HepG2 (cell line): ENCODE data around the gene KCND2. TPM values are rescaled to one million over a fixed set of nuclear protein-coding genes. Genes with fewer than 3 reads are reported as not detected.

Experiments
- ATAC-seq: fragments of 200-7000 bp; cut with Tn5 transposase; 3 replicates; pipeline ENCODE4 v1.9.1; 2020; ENCODE audit warnings: mild to moderate bottlenecking, moderate library complexity
- BruUV-seq: library from RNA; stranded (reverse); fragments of 400-500 nt; replicated peaks from 2 replicates; lab custom pipeline; 2021; lab: Mats Ljungman, UMichigan
- CTCF ChIA-PET: fragments of 300-600 bp; formaldehyde crosslinking; extraction: SDS; loops from one replicate; lab custom pipeline; 2021; ENCODE audit warnings: low total read pairs, inconsistent platforms, low intra/inter-chr PET ratio; lab: Yijun Ruan, JAX
- POLR2A ChIA-PET: fragments of 350-600 bp; sonication (Branson Sonifier 250); formaldehyde crosslinking; loops from one replicate; lab custom pipeline; 2020; ENCODE audit warnings: antibody characterized with exemption, inconsistent platforms; lab: Yijun Ruan, JAX
- DNase-seq: peaks from one replicate; pipeline ENCODE4 v3.0.0-alpha.2; 2015; ENCODE audit warnings: low spot score
- FAIRE-seq: peaks from 3 replicates; lab custom pipeline; 2011; peaks lifted over from hg19 to GRCh38; lab: Jason Lieb, UNC
- H2AFZ ChIP-seq: one replicate; pipeline ENCODE4 v1.6.1; 2011; ENCODE audit warnings: low read length, inconsistent platforms
- H3K27ac ChIP-seq: fragments of 300-600 bp; 3 replicates; pipeline ENCODE4 v1.8.0; 2011; ENCODE audit warnings: mixed run types, mild to moderate bottlenecking, mixed read lengths, low read length, inconsistent platforms; ENCODE audit not compliant: insufficient read depth; ENCODE audit errors: extremely low read length
- H3K27me3 ChIP-seq, 2 experiments: fragments of 200-600 bp in 1 of 2; 2 replicates in 1 of 2; 3 replicates in 1 of 2; pipeline versions ENCODE4 v1.6.0 to v1.8.0; 2011; ENCODE audit warnings: low read length in 2 of 2, mild to moderate bottlenecking in 2 of 2, moderate library complexity in 2 of 2, inconsistent platforms in 1 of 2; ENCODE audit not compliant: insufficient read depth in 2 of 2, control insufficient read depth in 1 of 2
- H3K36me3 ChIP-seq, 2 experiments: fragments of 200-600 bp in 1 of 2; replicated peaks in 1 of 2; 2 replicates in 1 of 2; 3 replicates in 1 of 2; pipeline versions ENCODE4 v1.5.1 to v1.8.0; 2011; ENCODE audit warnings: low read length in 2 of 2, inconsistent platforms in 1 of 2; ENCODE audit not compliant: insufficient read depth in 2 of 2, control insufficient read depth in 1 of 2
- H3K4me1 ChIP-seq: 2 replicates; pipeline ENCODE4 v1.5.1; 2012; ENCODE audit warnings: low read length, inconsistent platforms; ENCODE audit not compliant: insufficient read depth
- H3K4me2 ChIP-seq: 2 replicates; pipeline ENCODE4 v1.6.0; 2011; ENCODE audit warnings: low read depth, low read length, inconsistent platforms
- H3K4me3 ChIP-seq, 3 experiments: fragments of 200-600 bp in 1 of 3; sonication (generic), shearing (Covaris generic) in 1 of 3; replicated peaks in 1 of 3; 2 replicates each; pipeline ENCODE4 v1.5.1; 2011 to 2016; ENCODE audit warnings: low read length in 3 of 3, inconsistent platforms in 2 of 3, low read depth in 2 of 3, mild to moderate bottlenecking in 2 of 3, control low read depth in 1 of 3, mixed read lengths in 1 of 3; ENCODE audit not compliant: insufficient read depth in 1 of 3
- H3K79me2 ChIP-seq: one replicate; pipeline ENCODE4 v1.6.1; 2011; ENCODE audit warnings: low read length, inconsistent platforms; ENCODE audit not compliant: insufficient read depth
- H3K9ac ChIP-seq: 2 replicates; pipeline ENCODE4 v1.6.0; 2011; ENCODE audit warnings: mild to moderate bottlenecking, low read depth, low read length, inconsistent platforms; ENCODE audit not compliant: insufficient read depth
- H3K9me3 ChIP-seq: 2 replicates; pipeline ENCODE4 v1.5.1; 2012; ENCODE audit warnings: mild to moderate bottlenecking, low read length
- H4K20me1 ChIP-seq: 2 replicates; pipeline ENCODE4 v1.6.0; 2011; ENCODE audit warnings: inconsistent platforms, mild to moderate bottlenecking, low read length, moderate library complexity; ENCODE audit not compliant: insufficient read depth
- CBX1 ChIP-seq: IDR thresholded peaks from one replicate; pipeline ENCODE4 v1.6.1; 2016; ENCODE audit warnings: antibody characterized with exemption, low read depth
- RXRA ChIP-seq: sonication (generic); formaldehyde crosslinking; IDR thresholded peaks from 2 replicates; pipeline ENCODE4 v1.5.1; 2020; ENCODE audit warnings: missing genetic modification reagents
- SPEN ChIP-seq: sonication (generic); formaldehyde crosslinking; IDR thresholded peaks from 2 replicates; pipeline ENCODE4 v1.5.1; 2020; ENCODE audit warnings: low read depth, mild to moderate bottlenecking, missing genetic modification reagents
- TBL1XR1 ChIP-seq: fragments of 150-350 bp; IDR thresholded peaks from 2 replicates; pipeline ENCODE4 v1.6.1; 2014; ENCODE audit warnings: borderline replicate concordance, low read length; ENCODE audit not compliant: partially characterized antibody
- ZNF343 ChIP-seq: sonication (generic); formaldehyde crosslinking; IDR thresholded peaks from 2 replicates; pipeline ENCODE4 v1.4.0; 2020; ENCODE audit warnings: mild to moderate bottlenecking, missing genetic modification reagents
- ZZZ3 ChIP-seq: sonication (generic); formaldehyde crosslinking; IDR thresholded peaks from 2 replicates; pipeline ENCODE4 v1.4.0; 2020; ENCODE audit warnings: missing genetic modification reagents, mild to moderate bottlenecking, borderline replicate concordance
- WGBS: methylation state at CpG from one replicate; pipeline ENCODE4 v1.1.6; 2017; ENCODE audit warnings: low lambda C conversion rate; 5-methylcytosine and 5-hydroxymethylcytosine counted together
- in situ Hi-C: cut with HindIII; loops from 2 replicates; pipeline ENCODE4 v1.10.0; 2017; ENCODE audit warnings: low pct_unique_long_range_greater_than_20kb; ENCODE audit not compliant: extremely low pct_ligation_motif_present
- intact Hi-C: fragments of 100-400 bp; cut with micrococcal nuclease; formaldehyde crosslinking; loops from one replicate; pipeline ENCODE4 v1.10.0; 2022; ENCODE audit not compliant: unreplicated experiment
- polyA plus RNA-seq, 8 experiments: library from polyadenylated mRNA; depleted of rRNA in 3 of 8; stranded (reverse) in 7 of 8; unstranded in 1 of 8; fragments of >200 nt; fragmentation: Illumina TruSeq in 4 of 8; extraction: Trizol in 4 of 8; gene quantifications; 2 replicates each; pipeline versions ENCODE4 v1.2.1 to v1.2.3, GENCODE V29; 2011 to 2016; ENCODE audit warnings: low read depth in 4 of 8, missing spikeins in 1 of 8, mixed read lengths in 1 of 8; ENCODE audit not compliant: insufficient read depth in 1 of 8
- total RNA-seq, 5 experiments: library from RNA; depleted of rRNA; stranded (reverse); fragments of >200 nt; fragmentation: Illumina TruSeq; extraction: Trizol; gene quantifications; 2 replicates each; pipeline ENCODE4 v1.2.3, GENCODE V29; 2016; ENCODE audit warnings: low read depth in 1 of 5
- TF ChIP-seq, protein P1 (sequence below): sonication (generic); formaldehyde crosslinking; IDR thresholded peaks from 2 replicates; pipeline ENCODE4 v1.8.1; 2023; ENCODE audit warnings: missing genetic modification reagents, mild to moderate bottlenecking, borderline replicate concordance
- TF ChIP-seq, protein P2 (sequence below): sonication (generic); formaldehyde crosslinking; IDR thresholded peaks from 2 replicates; pipeline ENCODE4 v1.9.0; 2021; ENCODE audit warnings: missing genetic modification reagents, mild to moderate bottlenecking, borderline replicate concordance

The KCND2 gene
- total and polyA plus RNA-seq, 2 of the 13 experiments (the other 11 are each of a cell fraction or from before 2014, with no cell fraction given) = not detected

DNA sequence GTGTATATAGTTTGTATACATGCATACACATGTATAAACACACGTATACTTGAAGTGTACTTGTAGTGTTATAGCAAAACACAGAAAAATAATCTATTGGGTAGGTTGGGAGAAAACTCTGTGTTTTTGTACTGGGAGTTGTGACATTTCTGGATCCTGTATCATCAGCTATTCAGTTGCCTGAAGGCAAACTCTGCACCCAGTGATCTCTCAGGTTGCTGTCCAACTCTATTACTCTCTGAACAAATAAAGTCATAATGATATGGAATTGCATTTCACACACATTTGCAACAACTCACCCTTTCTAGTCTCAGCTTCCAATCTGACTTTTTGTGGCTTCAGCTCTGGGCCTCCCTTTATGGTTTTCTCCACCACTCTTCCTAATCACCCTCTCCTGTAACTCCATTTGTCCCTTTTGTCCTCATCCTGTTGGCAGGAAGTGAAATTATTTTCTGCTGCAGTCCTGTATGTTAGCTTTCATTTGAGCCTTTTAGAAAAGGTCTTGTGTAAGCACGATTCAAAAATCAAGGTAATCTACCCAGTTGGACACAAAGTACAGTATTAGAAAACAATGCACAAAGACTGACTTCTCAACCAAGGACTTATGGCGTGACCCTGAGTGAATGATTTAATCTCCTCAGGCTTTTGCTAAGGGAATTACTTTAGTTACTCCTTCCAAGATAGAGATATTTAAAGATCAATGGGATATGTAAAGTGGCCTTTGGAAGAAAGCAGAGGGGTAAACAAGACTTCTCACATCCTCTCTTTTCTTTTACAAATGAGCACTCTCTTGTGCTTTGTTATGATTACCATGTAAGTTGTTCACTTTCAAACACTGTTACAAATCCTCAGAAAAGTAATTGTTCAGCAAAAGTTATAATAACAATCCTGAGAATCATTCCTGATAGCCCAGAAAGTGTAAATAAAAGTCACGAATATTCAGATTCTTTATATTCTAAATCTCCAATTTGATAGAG lies 249.1 kb downstream of the KCND2 start:
- DNase-seq (no peak), ATAC-seq (no peak), FAIRE-seq (no peak)
- no peak overlapping the region for H3K4me2 ChIP-seq
- no peak overlapping the region for H2AFZ ChIP-seq
- H3K9me3 ChIP-seq = no peaks in the 10 kb centered on the region
- H3K4me3 ChIP-seq = no peak overlapping the region
- TF ChIP-seq CBX1 (no peak), ZNF343 (CRISPR knock-in tag) (no peak), TBL1XR1 (no peak), SPEN (no peak), RXRA (CRISPR knock-in tag) (no peak), ZZZ3 (CRISPR knock-in tag) (no peak)
- TF ChIP-seq, protein P1, sequence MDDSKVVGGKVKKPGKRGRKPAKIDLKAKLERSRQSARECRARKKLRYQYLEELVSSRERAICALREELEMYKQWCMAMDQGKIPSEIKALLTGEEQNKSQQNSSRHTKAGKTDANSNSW (CRISPR knock-in tag) = no peak
- TF ChIP-seq, protein P2, sequence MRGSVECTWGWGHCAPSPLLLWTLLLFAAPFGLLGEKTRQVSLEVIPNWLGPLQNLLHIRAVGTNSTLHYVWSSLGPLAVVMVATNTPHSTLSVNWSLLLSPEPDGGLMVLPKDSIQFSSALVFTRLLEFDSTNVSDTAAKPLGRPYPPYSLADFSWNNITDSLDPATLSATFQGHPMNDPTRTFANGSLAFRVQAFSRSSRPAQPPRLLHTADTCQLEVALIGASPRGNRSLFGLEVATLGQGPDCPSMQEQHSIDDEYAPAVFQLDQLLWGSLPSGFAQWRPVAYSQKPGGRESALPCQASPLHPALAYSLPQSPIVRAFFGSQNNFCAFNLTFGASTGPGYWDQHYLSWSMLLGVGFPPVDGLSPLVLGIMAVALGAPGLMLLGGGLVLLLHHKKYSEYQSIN = no peak
- no peak overlapping the region for H3K9ac ChIP-seq
- no peaks in the 10 kb centered on the region for H3K79me2 ChIP-seq
- no TSS peak for BruUV-seq
- WGBS = 5% methylated on average over 4 of the region's 4 CpGs
- intact Hi-C loops = no loop called here
- H3K4me1 ChIP-seq = no peaks in the 10 kb centered on the region
- no peaks in the 10 kb centered on the region for H4K20me1 ChIP-seq
- in situ Hi-C loops = no loop called here
- ChIA-PET POLR2A (no interaction called here), CTCF (no interaction called here)
- H3K27ac ChIP-seq = no peak overlapping the region
- no peaks in the 10 kb centered on the region for H3K27me3 ChIP-seq
- H3K36me3 ChIP-seq = no peaks in the 10 kb centered on the region
